ENCODE measurements around the gene TXNRD2.
"Not testable (repeated sequence)": the region's sequence is repeated elsewhere in the genome, so short reads cannot be mapped to it uniquely, and the experiment has no call there.

The TXNRD2 gene

DNA sequence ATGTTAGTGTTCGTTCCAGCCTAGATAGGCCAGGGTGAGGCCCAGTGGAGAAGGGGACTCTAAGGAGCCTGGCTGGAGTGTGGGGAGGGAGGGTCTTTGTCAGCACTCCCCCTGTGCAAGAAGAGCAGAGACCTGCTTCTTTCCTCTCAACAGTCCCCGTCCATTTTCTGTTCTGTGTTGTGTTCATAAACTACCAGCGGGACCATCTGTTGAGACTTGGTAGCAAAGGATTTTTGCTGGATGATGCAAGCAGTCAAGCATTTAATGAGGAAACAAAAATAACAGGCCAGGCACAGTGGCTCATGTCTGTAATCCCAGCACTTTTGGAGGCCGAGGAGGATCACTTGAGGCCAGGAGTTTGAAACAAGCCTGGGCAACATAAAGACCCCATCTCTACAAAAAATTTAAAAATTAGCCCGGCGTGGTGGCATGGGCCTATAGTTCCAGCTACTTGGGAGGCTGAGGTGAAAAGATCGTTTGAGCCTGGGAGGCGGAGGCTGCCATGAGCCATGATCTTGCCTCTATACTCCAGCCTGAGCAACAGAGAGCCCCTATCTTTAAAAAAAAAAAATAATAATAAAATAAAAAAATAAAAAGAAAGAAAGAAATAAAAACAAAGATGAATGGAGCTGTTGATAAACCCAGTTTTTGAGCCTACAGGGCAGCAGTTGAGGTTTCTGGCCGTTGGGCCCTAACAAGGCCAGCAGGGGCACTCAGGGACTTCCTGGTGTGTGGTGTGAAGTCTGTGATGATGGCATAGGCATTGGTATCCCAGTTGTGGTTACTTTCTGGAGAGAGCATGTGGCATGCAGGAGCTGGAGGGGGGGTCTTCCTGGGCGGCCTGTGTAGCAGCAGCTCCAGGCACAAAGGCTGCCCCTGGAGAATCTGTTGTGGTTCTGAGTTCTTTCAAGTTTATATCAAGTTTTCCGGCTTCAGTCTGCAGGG is 1.7 kb upstream of the TXNRD2 start:
- no peak for DNase-seq

DNA sequence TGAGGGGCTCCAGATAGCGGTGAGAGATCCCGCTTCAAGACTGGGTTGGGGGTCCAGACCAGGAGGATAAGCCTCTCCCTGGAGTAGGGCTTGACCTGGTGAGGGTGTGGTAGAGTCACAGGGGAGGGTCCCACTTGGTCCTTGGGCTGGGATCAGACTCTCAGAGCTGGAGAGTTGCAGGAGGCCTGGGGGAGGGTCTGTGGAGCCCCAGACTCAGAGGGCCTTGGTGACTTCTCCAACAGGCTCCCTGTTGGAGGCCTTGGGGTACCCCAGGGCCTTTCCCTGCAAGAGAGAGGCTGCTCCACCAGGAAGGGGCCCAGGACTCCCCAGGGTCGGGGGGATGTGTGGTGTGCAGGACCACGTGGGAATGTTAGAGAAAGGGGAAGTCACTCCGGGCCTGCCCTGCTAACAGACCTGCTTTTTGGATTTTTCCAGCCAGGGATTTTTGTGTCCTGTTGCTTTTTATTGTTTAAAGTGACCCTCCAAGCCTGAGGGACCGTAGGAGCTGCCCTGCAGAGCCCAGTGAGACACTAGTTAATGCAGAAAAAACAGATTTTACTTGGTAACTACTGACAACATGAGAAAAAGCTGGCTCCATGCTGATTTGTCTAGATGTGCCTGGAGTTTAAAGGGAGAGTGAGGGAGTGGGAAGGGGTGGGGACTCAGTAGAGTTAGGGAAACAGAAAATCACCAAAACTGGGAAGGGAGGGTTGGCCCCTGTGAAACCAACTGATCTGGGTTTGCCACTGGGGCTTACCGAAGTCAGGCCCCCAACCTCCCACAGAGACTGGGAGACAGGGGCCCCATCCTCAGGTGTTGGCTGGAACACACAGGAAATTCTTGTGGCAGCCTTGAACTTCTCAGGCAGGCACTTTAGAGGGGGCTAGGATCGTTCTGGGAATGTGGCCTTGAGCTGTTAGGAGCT is 801 bp upstream of the TXNRD2 start:
- peak; percentile 15 for DNase-seq

DNA sequence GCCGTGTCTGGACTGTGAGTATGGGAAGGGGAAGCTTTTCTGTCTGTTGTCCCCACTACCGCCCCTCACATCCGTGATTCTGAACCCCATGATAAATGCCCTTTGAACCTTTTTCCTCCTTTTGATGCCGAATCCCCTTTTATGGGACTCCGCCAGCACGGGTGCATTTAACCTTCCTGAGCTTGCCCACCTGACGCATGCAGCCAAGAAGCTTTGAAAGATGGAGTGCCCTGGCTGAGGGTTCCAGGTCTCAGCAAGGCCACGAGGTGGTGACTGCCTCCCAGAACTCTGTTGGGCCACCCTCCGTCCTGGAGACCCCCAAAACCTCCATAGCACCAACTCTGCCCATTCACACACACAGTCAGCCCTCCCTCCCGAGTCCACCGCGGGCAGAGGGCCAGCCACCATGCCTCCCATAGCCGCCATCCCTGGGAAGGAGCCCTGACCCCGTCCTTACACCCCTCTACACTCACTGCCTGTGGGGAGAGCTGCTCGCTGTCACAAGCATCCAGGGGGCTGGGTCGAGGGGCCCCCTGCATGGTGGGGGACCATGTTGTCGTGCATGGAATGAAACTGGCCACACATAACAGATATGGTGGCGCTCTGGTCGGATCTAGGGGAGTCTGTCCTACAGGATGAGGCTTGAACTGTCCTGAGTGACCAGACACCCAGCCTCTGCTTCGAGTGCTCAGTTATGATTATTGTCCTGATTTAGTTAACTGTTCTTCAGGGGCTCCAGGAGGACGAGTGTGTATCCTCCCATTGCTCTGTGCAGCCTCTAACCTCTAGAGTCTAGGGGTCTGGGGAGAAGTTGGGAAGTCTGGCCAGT is 868 bp downstream of the TXNRD2 start:
- no peak for DNase-seq

DNA sequence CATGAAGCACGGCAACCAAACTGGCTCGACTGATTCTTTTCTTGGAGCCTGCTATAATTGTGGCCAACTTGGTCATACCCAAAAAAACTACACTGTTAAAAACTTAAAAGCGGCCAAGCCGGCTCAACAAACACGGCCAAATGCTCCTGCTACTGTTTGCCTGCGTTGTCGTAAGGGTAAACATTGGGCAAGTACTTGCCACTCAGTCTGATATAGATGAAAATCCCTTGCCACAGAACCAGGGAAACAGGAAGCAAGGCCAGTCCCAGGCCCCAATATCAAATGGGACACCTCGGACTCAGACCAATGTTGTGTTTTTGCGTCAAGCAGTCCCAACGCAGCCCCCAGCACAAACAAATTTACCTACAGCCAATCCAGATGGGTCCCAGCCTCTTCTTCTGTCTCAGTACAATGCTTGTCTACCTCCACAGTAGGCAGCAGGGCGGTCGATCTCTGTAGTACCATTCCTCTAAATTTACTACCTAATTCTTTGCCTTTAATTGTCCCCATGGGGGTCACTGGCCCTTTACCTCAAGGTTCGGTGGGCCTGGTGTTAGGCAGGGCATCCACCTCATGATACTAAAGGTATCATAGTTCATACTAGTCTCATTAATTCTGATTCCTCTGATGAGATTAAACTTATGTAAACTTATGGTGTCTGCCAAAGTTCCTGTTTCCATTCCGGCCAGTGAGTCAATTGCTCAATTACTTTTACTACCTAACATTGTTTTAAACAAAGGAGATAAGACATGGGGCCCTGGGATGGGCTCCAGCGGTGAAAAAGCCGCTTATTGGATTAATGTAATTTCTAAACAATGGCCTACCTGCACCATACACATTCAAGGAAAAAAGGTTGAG is 3.8 kb downstream of the TXNRD2 start:
- DNase-seq: no peak

DNA sequence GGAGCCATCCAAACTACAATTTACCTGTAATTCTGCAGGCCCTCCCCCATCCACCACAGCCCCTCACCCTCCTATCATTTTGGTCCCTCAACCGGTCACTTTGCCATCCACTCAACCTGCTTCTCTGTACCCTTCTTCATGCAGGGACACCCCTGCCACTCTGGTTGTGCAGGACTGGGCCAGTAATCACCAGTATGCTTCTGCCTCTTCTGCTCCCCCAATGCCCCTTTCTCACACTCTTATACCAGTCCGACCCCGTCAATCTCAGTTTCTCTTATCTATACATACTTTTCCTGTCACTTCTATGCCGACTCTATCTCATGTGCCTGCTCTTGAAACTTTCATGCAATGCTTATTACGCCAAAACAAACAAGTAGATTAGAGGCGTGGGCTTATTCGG is 5.1 kb downstream of the TXNRD2 start:
- DNase-seq: no peak

DNA sequence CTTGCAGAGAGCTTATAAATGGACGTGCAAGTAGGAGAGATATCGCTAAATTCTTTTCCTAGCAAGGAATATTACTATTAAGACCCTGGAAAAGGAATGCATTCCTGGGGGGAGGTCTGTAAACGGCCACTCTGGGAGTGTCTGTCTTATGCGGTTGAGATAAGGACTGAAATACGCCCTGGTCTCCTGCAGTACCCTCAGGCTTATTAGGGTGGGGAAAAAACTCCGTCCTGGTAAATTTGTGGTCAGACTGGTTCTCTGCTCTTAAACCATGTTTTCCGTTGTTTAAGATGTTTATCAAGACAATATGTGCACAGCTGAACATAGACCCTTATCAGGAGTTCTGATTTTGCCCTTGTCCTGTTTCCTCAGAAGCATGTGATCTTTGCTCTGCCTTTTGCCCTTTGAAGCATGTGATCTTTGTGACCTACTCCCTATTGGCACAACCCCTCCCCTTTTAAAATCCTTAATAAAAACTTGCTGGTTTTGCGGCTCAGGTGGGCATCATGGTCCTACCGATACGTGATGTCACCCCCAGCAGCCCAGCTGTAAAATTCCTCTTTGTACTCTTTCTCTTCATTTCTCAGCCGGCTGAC is 6.4 kb downstream of the TXNRD2 start:
- not testable (repeated sequence) for DNase-seq

DNA sequence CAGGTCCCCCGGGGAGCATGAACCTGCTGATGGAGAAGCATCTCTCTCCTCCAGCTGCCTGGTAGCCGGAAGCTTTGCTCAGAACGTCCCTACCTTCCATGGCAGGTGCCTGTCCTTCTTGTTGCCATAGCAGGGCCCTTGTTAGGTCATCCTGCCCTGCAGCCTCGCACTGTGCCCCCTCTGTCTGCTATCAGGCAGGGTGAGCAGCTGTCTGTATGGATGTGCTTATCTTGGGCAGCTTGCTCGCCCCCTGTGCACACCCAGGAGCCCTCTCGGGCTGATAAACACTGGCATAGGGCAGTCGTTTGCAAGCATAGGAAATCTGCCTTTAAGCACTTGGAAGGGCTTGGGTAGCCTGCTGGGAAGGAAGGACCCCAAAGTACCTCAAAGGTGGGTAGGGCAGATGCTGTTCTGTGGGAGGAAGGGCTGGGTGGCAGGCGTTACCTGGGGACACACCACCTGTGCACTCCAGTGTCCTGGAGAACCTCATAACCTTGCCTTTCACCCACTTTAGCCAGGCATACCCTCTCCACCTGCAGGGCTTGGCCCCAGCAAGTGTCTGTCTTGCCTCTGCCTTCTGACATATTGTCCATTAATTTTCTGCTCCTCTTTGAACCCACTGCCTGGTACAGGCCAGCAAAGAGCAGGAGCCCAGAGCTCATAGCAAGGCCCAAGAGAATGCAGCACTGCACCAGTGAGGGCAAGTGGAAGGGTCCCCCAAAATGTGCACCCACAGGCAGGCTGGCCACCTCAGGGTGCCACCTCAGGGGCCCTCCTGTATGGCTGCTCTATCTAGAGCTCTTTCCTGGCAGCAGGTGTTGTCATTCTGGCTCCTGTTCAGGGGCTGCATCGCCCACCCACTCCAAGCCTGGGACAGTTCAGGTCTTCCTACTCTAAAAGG is 8.0 kb downstream of the TXNRD2 start:
- DNase-seq: no peak

DNA sequence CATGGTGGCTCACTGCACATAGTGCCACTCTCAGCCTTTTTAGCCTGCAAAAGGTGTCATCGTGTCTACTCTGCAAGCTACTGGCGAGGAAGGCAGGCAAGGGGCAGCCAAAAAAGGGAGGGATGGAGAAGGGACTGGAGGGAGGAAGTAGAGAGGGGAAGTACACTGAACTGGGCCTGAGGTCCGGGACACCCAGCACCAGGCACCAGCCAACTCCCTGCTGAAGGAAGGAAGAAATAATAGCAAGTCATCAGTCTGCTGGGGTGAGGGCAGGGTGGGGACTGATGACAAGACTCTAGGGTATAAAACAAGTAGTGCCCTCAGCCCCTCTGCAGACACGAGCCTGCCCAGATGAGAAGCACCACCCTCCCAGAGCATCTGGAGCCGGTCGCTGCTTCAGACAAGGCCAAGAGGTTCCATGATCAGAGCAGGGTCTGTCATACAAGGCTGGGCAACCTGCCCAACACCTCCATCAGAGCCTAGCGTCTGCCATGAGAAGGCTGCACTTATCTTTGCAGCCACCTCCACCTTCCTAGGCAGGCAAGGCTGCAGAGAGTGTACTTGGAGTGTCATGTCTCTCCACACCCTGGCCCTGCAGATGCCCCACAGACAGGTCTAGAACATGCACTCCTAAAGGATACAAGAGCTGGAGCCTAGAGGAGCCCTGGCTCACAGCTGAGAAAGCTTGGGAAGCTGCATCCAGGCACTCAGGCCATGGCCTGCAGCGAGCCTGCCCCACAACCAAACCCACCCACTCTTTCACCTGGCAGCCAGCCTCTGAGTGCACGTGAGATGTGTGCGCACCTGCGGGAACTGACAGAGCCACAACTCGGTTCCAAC is 9.0 kb downstream of the TXNRD2 start:
- DNase-seq: no peak

DNA sequence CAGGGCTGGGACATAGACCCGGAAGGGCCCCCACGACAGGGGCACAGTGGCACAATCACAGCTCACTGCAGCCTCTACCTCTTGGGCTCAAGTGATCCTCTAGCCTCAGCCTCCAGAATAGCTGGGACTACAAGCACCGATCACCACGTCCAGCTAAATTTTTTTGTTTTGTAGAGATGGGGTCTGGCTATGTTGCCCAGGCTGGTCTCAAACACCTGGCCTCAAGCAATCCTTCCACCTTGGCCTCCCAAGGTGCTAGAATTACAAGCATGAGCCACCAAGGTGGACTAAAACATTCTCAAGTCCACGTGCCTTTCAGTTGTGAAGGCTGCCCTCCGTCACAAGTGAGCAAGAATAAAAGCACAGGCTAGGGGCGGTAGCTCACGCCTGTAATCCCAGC is 10.1 kb downstream of the TXNRD2 start:
- DNase-seq: no peak

DNA sequence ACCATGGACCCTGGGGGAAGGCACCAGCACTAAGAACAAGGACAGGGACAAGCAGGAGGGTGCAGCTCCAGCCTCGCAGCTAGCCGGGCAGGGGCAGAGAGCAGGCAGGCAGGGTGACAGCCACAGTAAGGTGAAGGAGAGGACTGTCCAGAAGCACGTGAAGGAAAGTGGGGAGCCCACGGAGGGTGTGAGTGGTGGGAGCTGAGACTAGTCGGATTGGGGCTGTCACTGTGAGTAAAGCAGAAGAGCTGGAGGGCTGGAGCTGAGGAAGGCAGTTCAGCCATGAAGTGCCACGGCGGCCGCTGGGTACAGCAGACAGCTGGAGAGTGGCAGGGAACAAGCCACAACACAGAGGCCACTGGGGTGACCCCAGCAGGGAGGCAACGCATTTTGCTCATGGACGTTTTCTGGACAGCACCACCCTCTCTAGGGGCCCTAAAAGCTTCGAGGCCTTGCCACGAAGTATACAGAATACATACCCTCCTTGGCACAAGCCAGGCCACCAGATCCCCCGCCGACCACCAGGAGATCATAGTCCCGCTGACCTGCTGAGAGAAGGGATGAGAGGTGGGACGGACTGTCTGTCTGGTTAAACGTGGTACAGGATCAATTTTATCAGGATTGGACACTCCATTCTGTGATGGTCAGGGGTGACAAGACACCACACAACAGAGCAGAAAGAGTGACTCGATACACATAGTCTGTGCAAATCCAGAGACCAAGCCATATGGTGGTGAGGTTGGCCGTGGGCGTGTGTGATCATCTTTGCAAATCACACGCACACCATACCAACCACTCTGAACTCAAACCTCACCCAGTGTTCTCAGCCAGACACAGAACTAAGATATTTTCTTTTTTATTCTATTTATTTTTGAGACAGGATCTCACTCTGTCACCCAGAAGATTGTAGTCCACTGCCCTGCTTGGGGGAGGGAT is 10.8 kb downstream of the TXNRD2 start:
- DNase-seq: no peak

DNA sequence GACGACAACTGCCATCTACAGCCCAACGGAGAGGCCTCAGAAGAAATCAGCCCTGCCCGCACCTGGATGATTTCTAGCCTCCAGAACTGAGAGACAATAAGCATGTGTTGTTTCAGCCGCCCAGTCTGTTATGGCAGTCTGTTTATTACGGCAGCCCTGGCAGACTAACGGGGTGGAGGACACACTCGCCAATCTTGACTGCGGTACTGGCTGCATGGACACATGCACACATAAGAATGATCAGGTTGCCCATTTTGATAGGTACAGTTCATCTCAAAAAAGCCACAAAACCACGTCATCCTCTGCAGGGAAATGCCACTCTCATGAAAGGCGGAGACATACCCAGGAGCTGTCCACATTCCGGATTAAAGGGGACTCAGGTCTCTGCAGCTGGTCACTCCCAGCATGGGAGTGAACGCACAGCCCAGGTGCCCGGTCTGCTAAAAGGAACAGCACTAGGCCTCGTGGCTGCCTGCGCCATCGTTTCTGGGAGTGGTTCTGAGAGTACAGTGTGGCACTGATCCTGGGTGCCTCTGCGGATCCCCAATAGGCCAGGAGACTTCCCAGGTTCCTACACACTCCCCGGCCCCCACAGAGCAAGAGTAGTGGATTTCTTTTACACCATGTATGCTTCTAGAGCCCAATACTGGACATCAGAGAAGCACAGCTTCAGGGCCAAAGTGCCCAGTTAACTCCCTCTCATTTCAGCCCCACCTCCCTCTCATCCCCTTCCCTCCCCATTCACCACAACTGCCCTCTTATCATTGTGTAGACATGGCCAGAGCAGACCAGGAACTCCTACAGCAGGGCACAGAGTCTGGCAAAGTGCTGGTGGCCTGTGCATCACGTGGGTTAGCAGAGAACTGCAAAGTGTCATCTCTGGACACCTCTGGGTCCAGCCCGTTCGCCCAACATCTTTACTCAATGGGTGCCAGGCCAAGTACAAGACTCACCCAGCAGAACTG is 11.8 kb downstream of the TXNRD2 start:
- no peak for DNase-seq

DNA sequence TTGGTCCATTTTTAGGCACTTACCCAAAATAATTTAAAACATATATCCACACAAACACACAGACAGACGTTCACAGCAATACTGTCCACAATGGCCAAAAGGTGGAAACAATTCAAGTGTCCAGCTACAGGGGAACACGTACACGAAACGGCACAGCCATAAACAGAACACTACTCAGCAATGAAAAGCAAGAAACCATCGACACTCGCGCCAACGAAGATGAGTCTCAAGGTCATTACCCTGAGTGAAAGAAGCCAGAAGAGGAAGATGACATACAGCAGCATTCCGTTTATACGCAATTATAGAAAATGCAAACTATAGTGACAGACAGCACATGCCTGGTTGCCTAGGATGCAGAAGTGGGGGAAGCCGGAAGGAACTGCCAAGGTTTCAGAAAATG is 13.4 kb downstream of the TXNRD2 start:
- DNase-seq: no peak

DNA sequence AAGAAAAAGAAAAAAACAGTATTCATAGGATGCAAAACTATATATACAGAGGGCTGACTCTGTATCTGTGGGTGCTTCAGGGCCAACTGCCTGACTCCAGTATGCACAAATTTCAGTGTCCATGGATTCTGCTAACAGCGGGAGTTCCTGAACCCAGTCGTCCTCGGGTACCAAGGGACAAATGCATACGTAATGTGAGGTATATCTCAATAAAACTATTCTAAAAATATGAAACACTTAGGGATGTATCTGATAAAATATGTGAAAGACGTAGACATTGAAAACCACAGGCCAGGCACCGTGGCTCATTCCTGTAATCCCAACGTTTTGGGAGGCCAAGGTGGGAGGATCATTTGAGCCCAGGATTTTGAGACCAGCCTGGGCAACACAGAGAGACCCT is 13.9 kb downstream of the TXNRD2 start:
- no peak for DNase-seq

DNA sequence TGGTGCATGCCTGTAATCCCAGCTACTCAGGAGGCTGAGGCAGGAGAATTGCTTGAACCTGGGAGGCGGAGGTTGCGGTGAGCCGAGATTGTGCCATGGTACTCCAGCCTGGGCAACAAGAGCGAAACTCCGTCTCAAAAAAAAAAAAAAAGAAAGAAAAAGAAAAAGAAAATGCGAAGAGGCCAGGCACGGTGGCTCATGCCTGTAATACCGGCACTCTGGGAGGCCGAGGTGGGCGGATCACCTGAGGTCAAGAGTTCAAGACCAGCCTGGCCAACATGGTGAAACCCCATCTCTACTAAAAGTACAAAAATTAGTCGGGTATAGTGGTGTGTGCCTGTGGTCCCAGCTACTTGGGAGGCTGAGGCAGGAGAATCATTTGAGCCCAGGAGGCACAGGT is 15.6 kb downstream of the TXNRD2 start:
- DNase-seq: not testable (repeated sequence)

DNA sequence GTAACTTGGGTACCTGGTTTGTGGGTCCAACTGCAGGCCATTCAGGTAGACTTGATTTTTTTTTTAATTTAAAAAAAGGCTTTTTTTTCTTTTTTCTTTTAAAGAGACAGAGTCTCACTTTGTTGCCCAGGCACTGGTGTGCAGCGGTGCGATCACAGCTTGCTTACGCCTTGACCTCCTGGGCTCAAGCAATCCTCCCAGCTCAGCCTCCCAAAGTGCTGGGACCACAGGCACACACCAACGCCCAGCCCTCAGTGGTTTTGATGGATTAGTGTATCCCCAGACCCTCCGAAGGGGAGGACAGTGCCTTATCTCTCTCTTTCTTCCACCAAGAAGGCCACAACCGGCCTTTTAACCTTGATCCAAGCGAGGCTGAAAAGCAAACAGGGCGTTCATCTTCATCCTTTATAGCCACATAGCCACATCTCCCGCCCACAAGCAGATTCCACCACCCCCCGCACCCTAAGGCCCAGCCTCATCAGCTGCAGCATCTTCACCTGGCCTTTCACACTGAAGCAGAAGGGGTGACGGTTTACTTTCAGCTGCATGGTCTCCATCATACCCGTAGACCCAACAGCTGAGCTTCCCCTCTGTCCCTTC is 17.6 kb downstream of the TXNRD2 start:
- DNase-seq: no peak

DNA sequence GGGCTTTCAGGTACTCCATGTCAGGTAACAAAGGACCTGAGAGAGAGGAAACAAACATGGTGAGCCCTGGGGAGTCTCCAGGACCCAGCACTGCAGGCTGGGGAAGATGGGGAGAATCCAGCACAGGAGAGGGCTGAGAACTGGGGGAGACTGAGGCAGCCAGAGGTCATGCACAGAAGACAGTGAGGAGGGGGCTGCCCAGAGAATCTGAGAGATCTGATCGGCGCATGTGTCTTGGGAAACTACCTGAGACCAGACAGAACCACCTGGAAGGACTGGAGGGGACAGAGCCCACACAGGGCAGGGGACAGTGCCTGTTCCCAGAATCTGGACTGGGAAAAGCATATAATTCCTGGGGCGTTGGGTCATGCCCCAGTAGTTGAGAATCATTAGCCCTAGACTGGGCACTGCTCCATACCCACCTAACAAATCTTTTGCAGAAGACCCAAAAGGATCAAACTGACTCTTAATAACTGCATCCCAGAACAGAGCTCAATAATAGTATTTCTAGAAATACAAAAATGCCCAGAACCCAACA is 20.0 kb downstream of the TXNRD2 start:
- DNase-seq: no peak
